NOMO-1 treated with DMSO at 0.1 percent for 48 hours (cell line): ENCODE data around the gene ETS1.
"Not testable (repeated sequence)": the region's sequence is repeated elsewhere in the genome, so short reads cannot be mapped to it uniquely, and the experiment has no call there.

Experiments used
- DNase-seq: peaks from one replicate; lab custom pipeline; 2025; ENCODE audit not compliant: unreplicated experiment; lab: John Stamatoyannopoulos, UW

ETS1 gene

DNA sequence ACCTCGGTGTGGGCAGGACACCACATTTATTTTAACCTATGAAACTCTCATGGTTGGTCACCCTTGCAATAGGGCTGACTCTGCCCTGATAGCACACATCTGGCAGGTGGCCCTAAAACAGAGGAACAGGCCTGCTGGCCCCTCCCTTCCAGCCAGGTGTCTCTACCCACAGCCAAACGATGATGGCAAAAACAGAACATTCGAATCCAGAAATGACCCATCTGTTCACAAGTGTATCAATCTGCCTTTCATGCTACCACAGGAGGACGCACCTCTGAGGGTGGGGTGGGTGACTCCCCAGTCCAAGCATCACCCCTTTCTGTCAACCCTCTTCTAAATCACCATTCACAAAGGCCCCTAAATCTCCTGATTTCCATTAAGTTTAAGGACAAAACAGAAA lies 118.1 kb downstream of the ETS1 start:
- DNase-seq: no peak

- no peak for DNase-seq
Observed at GRCh38 chr11:128468111-128468510, 119.2 kb downstream of the ETS1 start.

DNA sequence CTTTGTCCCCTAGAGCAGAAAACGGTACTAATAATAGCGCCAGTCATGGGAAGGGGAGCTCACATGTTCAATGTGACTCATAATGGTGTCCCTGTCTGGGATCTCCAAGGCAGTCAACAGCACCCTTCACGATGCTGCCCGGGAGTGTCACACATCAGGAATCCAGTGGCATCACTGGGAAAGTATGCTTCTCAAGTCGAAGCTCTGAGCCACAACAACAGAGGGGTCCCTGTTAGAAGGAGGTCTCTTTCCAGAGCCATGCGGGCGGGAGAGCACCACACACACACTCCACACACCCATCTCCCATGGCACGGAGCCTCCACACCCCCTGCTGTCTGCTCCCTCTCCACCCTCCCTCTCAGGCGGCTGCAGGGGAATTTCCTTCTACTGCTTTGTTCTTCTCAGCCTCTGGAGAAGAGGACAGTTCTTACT lies 119.7 kb downstream of the ETS1 start:
- DNase-seq: no peak

- DNase-seq: no peak
Observed at GRCh38 chr11:128467041-128467440, 120.3 kb downstream of the ETS1 start.

DNA sequence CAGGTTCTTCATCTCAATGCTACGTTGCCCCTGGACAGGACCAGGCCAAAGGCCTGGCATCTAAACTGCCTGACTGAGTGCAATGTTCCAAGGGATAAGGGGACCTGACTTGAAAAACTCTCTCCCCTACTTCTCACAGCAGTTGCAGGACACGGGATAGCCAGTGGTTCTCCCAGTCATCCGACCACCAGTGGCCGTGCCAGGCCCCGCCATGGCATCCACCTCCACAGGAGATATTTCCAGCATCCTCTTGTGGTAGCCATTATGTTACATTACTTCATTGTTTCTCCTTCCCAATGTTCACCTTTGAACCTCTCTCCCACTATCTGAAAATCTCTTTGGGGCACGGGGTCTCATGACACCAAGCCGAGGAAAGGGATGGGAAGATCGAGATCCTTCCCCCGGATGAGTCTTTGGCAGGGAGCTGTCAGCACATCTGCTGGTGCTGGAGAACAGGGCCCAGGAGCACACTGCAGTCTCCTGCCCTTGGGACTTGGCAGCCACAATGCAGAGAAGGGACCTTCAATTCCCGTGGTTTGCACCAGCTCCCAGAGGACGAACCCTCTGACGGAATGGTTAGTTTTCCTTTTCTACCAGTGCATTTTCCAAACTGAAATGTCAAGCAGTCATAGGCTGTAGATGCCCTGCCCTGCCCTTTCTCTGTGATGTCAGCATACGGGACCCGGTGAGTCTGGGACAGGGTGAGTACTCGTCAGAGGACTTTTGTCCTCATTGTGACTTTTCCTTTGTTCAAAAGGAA lies 121.2 kb downstream of the ETS1 start:
- DNase-seq: no peak

DNA sequence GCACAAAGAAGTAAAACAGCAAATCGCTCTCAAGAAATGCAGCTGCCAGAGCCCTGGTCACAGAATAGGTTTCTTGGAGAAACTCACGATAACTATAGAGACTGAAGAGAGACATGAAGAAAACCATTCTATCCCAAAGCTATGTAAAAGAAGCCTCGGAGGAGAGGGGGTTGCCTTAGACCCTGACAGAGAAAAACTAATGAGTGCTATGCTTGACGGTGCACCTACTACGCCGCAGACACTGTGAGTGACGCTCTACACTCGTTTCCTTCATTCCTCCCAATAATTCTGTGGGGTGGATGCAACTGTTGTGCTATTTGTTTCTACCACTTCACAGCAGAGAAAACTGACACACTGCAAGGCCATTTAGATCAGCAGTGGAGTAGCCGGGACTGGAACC lies 121.8 kb downstream of the ETS1 start:
- DNase-seq: no peak

DNA sequence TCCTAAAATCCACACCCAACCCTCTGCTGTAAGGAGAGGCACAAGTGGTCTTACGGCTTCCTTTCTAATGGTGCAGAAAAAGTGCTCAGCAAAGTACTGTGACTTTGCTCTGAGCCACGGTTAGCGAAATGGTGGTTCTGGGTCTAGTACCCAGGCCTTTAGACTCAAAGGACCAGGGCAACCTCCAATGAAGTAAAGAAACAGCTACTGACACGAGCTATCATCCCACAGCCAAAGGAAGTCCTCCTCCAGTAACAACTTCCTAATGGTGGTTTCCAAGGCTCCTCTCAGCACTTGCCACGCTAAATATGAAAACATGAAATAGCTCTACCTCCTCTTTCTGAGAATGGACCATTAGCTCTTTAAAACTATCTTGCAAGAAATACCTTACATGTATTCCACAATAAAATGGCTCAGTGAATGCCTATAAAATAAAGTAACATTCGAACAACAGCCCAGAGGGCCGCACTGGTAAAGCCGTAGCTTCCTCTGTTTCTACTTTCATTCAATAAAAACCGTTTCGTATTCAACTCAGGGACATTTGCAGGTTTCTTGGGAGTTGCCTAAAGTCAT lies 122.4 kb downstream of the ETS1 start:
- DNase-seq: no peak

DNA sequence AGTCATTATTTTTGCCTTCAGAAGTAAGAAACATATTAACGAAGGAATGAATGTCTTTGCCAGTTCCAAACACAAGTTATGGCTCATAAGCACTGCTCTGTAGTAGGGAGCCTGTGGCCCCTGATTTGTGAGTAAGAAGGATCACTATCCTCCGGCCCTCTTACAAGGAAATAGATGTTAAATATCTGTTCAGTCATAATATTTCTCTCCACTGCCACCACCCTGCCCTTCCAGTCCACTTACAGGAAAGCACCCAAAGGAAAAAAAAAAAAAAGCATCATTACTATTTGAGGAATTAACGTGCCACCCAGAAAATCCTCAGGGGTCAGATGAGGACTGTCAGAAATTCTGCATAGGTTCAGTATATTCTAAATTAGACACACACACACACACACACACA lies 123.4 kb downstream of the ETS1 start:
- DNase-seq: no peak

- no peak for DNase-seq
Observed at GRCh38 chr11:128463371-128463829, 124.0 kb downstream of the ETS1 start.

DNA sequence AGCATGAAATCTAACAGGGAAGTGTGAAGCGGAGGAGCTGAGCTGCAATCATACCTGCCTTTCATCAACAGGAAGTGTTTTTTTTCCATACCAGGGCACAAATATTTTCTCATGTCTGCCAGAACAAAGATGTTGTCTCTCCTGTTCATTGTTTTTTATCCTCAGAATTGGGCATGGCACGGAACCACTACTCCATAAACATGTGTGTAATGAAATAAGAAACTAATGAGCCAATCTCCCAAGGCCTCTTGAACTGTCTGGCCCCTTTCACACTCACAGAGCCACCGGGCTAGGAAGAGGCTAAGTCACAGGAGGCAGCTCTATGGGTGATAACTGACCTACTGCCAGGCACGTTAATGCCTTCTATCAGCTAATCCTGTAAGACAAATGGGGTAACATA lies 124.4 kb downstream of the ETS1 start:
- DNase-seq: no peak

- no peak for DNase-seq
Observed at GRCh38 chr11:128462189-128462588, 125.2 kb downstream of the ETS1 start.

- no peak for DNase-seq
Observed at GRCh38 chr11:128458321-128458720, 129.0 kb downstream of the ETS1 start.

- no peak for DNase-seq
Observed at GRCh38 chr11:128457874-128458273, 129.5 kb downstream of the ETS1 start.

GRCh38 chr11:128456566-128457268 lies 130.6 kb downstream of the ETS1 start:
- no peak for DNase-seq

GRCh38 chr11:128455766-128456165 lies 131.6 kb downstream of the ETS1 start:
- no peak for DNase-seq

GRCh38 chr11:128453444-128454336 lies 133.7 kb downstream of the ETS1 start:
- no peak for DNase-seq

- DNase-seq: no peak
Observed at GRCh38 chr11:128451652-128452470, 135.5 kb downstream of the ETS1 start.

DNA sequence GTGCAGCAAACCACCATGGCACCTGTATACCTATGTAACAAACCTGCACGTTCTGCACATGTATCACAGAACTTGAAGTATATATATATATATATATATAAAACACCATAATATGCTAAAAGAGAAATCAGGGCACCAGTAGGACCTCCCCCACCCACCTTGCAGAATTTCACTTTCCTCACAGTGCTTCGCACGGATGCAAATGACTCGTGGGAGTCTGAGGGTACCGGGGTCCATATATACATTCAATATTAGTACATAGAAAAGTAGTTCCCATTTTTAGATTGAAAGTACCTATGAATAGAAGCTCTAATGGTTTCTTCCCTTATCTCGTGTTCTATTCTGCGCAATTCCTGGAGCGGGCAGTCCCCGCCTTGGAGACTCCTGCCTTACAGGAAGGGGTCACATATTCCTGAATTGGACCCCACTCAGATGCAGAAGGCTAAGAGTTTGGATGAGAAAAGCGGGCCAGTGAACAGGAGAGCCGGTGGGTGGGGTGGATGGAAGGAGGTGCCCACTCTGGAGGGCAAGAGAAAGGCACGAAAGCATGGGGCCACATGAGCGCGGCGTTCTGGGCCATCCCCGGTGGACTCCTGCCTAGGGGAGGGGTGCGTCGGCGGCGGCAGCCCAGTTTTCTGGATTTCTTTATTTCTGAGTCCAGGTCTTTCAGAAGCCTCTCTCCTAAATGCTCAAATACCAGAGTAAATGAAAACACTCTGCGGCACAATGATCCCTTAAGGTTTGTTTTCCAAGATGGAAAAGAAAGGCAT lies 136.3 kb downstream of the ETS1 start:
- DNase-seq: no peak

DNA sequence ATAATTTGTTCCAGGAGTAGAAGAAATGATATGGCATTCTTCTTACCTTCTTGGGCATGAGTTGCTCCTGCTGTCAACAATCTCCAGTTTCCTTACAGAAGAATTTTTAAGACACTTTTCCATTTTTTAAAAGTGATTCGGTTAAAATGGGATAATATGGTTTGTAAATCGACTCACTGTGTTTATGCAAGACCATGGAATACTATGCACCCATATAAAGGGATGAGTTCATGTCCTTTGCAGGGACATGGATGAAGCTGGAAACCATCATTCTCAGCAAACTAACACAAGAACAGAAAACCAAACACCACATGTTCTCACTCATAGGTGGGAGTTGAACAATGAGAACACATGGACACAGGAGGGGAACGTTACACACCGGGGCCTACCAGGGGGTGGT lies 136.9 kb downstream of the ETS1 start:
- DNase-seq: not testable (repeated sequence)
